T-helper 2 cell (primary cell): ENCODE measurements around the gene CRTAC1.
"Not testable (repeated sequence)": the region's sequence is repeated elsewhere in the genome, so short reads cannot be mapped to it uniquely, and the experiment has no call there.

Experiments
- DNase-seq, 5 experiments: peaks; one replicate each; pipeline versions ENCODE4 v3.0.0 to v3.0.0-alpha.2; 2012 to 2022

Gene CRTAC1

DNA sequence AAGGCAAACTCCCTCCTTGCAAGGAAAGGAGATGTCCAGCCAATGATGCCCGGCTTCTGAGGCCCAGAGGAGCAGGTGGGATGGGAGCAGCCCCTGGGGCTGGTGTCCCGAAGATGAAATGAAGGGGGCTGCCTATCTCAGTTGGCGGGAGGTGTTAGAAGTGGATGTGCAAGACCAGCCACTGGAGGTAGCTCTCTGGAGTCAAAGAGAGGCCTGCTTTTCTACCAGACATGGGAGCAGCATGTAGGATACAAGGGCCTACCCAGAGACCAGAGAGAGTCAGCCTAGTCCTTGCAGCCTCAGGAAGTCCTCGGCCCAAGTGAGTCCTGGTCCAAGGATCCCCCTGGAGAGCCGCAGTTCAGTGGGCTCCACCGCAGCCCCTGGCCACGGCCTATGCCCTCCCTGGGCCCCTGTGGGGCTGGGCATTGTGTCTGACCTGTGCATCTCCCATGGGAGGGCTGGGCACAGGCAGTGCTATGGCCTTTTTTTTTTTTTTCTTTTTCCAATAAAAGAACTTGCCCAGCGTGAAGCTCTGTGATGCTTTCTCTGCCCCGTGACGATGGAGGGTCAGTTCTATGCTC lies 163.1 kb downstream of the CRTAC1 start:
- no peak for DNase-seq

DNA sequence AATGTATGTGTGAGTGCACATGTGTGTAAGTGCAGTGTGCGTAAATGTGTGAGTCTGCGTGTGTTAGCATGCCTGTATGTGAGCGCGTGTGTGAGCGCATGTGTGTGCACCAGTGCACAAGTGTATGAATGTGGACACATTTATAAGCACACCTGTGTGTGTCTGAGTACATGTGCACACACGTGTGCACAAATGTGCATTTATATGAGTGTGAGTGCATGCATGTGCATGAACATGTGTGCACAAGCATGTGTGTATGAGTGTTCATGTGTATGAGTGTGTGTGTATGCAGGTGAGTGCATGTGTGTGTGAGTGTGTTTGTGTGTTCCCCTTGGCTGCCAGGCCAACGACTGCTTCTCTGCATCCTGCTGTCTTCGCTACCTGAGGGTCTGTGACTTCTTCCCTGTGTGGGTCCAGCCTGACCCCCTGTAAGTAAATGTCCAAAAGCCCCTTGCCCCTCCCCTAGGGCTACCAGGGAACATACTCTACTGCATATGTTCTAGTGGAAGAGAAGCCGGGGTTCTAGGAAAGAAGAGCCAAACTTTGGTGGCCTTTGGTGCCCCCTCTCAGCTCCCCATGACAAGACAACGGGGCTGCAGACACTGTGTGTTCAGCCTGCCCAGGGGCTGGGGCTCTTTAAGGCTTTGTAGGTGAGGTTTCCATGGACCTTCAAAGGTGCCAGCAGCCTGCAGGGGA lies 163.7 kb downstream of the CRTAC1 start:
- DNase-seq, result no peak

DNA sequence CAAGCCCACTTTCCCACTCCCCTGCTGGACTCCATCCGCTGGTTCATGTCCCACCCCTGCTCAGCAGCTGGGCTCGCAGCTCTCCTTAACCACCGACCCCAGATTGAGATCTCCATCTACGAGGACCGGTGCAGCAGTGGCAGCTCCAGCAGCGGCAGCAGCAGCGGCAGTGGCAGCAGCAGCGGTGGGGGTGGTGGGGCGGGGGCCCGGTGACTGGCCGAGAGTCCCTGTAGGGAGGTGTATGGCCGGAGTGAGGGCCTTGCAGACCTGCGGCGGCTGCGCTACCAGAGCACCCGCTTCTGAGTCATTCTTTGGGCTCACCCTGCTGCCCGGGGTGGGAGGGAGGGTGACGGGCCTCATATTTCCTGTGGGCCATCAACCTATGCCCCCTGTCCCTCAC lies 164.9 kb downstream of the CRTAC1 start:
- DNase-seq, result no peak

DNA sequence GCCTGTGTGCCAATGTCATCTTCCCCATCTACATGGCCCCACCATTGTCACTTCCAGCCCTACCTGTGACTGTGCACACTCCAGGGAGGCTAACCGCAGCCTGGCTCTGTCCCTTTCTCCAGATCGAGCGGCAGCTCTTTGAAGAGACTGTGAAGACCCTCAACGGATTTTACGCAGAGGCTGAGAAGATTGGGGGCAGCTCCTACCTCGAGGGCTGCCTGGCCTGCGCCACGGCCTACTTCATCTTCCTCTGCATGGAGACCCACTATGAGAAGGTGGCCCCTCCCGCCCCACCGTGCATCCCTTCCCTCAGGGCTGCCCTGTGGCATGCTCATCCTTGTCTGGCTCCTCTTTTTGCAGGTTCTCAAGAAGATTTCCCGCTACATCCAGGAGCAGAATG lies 166.6 kb downstream of the CRTAC1 start:
- no peak for DNase-seq

DNA sequence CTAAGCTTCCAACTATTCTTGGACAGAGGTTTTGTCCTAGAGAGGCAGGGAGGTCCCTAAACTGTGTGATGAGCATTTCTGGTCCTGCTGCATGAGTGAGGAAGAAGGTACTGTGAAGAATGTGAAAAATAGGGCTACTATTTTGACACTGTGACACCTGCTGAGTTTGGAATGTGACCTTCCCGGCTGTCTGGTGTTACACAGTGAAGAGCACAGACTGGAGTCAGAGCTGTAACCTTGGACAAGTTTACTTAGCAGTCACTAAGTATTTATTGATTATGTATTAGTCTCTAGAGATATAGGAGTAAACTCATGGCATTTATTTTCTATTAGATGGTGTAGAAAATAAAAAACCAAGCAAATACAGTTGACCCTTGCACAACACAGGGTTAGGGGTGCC lies 168.5 kb downstream of the CRTAC1 start:
- DNase-seq, result no peak

DNA sequence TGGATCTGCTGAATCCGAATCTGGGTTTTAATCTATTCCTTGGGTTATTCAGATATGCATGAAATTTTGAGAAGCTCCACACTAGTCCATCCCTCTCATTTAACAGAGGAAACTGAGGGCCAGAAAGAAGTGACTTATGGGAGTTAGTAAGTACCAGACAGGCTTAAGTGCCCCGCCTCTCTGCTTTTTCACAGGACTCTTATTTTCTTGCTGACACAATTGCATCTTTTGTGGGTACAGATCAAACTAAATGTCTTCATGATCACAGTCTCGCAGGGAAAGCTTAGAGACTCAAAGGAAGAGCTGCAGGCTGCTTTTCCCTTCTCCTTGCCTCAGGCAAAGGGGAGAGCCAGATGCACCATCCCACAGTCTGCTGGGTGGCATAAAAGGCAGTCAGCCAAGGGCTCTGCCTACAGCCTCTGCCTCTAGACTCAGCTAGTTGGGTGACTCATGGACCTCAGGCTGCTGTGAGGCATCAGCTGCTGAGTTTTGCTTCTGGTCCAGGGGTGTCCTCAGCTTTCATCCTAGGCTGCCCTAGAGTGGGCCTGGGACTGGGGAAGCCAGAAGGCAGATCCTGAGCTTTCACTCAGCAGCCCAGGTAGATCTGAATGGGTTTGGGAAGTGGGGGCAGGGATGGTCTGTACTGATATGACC lies 169.2 kb downstream of the CRTAC1 start:
- no peak for DNase-seq

DNA sequence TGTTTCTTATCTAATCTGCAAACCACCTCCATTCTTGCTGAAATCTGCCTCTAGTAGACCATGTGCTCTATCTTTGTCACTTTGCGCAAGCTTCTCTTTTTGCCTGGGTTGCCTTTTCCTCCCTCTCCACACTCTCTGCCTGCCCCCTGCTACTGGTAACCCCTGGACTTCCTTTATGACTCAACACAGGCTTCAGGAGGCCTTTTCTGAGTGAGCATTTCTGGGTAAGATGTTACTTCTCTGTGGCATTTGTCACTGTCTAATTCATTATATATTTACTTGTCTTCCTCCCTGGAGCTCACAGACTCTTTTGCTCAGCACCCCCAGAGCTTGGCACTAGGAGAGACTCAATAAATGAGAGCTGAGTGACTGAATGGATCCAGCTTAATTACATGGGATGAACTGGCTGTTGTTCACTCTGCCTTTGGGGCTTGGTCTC lies 172.4 kb downstream of the CRTAC1 start:
- DNase-seq, result peak in 1 of 5 experiments; percentile 81

DNA sequence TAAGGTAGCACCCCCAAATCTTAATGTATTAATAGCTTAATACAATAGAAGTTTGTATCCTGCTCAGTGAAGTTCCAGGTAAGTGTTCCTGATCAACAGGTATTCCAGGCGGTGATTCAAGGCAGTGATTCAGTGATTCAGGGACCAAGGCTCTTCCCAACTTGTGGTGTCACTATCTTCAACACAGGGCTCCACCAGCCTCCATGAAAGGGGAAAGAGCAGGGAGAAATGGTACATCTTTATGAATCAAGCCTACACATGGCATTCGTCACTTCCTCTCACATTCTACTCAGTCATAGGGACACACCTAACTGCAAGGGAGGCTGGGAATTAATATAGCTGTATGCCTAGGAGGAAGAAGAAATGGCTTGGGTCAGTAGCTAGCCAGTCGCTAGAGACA lies 175.7 kb downstream of the CRTAC1 start:
- DNase-seq, result no peak

DNA sequence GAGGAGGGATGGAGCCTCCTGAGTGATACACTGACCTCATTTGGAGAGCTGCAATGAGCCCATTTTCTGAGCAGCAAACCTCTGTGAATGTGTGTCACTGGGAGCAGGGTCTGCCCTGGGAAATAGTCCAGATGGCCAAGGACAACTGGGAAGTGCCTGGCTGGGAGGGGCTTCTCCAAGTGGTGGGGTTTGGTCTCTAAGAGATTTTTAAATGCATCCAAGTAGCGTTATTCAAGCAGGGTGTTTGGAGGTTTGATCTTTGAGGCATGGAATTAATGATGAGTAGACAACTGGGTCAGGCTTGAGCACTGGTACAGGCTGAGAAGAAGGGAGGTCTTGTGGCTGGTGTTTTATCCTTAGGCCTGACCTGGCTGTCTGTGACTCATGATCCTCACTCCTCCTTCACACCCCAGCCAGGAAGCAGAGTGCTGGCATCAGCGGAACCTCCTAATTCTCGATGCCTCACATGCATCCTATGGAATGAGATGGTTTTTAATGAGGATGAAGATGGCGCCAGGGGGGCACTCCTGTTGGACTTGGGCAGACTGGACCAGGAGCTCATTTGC lies 177.5 kb downstream of the CRTAC1 start:
- DNase-seq, result no peak

DNA sequence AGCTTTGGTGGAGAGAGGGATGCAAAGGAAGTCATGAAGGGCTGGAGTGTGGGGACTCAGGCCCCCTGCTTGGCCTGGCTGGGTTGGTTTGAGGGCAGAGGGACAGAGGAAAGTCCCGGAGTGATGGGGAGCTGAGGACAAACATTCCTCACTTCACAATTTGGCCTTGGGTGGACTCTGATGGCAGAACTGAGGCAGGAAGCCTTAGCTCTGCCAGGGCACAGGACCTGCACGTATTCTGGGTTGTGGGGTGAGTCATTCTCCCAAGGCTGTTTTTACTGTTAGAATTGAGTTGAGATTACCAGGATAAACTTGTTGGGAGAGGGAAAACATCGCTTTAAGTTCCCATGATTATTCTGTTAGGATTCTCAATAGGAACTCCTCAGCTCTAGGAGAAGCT lies 178.1 kb downstream of the CRTAC1 start:
- no peak for DNase-seq

DNA sequence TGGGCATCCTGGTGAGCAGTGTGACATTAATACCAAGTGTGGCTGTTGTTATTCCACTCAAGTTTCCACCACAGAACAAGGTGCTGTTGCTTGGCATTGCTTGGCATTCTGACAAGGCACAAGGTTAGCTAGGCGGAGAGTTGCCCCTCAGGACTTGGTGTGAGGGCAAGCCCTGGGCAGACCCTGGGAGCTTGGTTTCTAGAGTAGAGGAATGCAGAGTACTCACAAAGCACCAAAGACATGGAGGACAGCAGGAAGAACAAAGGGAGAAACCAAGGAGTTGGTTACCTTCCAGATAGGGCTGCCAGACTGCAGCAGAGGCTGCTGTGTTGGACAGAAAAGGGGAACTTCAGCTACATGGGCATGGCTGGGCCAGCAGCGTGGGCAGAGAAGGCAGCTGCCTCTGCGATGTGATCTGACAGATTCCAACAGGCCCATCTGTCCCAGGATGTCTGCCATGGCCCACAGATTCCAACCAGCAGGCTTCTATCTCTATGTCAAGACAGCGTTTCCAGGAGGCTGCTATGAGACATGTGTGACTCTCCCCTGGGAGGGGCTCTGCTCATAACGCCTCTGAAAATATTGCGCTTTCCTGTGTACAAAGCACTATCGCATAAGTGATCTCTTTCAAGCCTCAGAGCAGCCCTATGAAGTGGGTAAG lies 178.9 kb downstream of the CRTAC1 start:
- peak in 4 of 5 experiments; percentile 3 to 80 (median 18) for DNase-seq

DNA sequence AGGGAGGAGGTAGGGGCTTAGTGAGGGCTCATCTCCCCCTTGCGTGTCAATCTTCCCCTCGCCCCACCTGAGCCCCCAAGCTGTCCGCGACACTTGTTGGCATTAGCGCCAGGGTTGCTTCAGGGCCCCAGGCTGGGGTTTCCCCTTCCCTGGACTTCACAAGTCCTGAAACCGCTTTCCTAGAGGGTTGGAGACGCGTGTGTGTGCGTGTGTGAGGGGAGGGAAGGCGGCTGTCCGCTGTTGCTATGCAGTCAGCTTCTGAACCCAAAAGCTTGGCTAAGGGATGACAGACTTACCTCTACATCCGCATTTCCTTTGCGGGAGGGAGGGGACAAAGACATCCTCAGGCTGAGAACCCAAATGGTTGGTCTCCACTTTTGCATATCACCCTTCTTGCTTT lies 180.0 kb downstream of the CRTAC1 start:
- DNase-seq, result peak in 4 of 5 experiments; percentile 11 to 34 (median 16)

DNA sequence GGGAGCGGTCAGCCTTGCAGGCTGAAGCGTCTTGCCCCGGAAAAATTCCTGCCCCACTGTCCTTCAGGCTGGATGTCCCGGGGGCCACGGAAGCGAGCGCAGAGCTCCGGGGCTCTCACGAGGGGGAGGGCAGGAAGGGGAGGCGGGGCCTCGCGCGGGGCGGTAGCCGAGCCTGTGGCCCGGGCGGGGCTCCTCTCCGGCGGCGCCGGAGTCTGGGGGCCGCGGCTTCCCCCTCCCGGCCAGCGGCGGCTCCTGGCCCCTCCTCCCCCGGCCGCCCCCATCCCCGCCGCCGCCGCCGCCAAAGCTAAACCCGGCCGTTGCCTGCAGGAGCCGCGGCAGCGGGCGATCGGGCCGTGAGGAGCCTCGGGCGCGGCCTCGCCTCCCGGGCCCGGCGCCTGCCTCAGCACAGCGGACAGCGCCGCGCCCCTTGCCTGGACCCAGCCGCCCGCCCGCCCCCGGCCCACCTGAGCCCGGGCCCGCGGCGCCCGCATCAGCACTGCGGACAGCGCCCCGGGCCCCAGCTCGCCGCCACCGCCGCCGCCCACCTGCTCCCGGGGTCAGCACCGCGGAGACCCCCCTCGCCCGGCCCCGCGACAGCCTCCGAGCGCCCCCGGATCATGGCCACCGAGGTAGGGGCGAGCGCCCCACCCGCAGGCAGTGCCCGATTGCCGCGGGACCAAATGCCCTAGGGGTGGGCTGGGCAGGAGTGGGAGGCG lies 180.6 kb downstream of the CRTAC1 start, which contains the start of gene GOLGA7B:
TSS of gene GOLGA7B (plus strand) at position 157 of the 716 bp plus-strand sequence. CDS start at position 618, 461 bp downstream.
- DNase-seq, result peak; percentile 43 to 74 (median 51)

DNA sequence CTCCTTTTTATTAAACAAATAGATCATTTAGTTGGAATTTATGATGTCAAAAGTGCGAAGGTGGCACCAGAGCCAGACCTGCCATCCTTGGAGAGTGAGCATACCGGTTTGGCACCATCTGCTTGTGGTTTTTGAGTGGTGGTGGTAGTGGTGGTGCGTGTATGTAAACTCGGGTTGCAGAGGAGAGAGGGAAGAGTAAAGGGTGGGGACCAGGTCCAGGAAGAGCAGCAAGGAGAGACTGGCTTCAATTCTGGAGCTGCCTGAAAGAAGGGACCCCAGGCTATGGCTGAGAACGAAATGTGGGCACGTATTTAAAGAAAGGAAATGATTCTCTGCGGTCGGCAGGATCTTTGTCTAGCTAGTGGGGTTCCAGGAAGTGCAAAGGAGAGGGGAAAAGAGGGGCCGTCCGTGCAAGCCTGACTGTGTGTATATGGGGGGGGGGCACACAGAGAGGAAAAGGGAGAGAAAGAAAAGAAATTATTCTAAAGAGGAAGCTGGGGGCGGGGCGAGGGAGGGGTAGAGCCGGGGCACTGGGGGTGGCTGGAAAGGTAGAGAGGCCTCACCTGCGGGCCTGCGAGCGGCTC lies 181.2 kb downstream of the CRTAC1 start:
- DNase-seq, result peak in 2 of 5 experiments; percentile 17 to 48

DNA sequence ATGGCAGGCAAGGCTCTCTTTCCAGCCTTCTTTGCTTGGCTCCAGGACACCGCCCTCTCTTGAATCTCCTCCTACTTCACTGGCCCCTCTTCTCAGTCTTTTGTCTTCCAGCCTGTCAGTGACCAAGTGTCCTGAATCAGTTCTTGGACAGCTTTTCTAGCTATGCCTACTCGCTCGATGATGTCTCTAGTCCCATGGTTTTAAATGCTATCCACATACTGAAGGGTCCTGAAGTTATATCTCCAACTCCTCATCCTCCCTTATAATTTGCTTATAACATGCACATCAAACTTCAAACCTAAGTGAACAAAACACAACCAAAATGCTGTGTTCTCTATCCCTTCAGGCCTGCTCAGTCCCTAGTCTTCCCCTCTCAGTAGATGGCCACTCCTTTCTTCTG lies 185.7 kb downstream of the CRTAC1 start:
- no peak for DNase-seq

DNA sequence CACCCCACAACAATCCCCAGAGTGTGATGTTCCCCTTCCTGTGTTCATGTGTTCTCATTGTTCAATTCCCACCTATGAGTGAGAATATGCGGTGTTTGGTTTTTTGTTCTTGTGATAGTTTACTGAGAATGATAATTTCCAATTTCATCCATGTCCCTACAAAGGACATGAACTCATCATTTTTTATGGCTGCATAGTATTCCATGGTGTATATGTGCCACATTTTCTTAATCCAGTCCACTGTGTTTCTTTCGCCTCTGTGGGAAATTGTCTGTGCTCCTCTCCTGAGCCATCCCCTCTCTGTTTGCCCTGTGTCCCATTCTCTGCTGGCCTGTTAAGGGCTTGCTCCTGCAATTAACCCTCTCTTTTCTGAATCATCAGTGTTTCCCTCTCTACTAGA lies 186.4 kb downstream of the CRTAC1 start:
- not testable (repeated sequence) for DNase-seq

DNA sequence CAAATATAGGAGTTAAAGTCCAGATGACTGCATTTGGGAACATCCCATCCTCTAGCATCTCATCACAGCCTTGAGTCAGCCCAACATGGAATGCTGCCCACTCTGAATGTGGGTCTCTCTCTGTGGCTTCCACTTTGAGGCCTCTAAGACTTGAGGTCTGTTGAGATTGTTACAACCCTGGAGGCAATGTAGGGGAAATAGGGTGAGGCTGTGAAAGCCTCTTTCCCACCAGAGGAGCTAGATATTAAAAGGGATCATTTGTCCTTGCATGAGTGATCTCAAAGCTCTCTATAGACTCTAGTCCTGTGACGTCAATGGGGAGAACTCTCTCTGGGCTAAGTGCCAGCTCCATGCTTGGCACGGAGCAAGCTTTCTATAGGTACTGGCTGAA lies 187.1 kb downstream of the CRTAC1 start:
- DNase-seq, result no peak

DNA sequence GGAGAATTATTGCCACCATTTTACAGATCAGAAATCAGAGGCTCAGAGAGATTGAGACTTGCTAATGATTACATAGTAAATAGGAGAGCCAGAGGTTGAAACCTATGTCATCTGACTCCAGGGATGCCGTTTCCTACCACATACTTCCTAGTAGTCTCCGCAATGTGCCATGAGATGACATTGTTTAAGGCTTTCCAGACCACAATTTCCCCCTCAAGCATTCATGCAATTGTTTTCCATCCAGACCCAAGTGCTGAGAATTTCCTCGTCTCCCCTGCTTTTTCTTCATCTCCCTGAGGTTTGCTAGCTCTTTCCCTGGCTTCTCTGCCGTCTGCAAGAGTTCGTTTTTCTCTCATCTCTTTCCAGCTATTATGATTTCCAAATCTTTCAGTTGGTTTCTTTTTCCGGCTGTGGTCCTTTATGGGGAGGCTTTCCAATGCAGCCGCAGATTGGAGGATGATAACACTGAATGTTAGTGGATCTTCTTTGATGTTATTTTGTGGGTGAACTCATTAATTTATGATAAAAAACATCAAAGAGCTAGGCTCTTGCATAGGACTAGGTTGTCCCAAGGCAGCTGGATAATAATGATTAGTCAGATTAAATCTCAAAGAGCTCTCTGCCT lies 187.7 kb downstream of the CRTAC1 start:
- no peak for DNase-seq

DNA sequence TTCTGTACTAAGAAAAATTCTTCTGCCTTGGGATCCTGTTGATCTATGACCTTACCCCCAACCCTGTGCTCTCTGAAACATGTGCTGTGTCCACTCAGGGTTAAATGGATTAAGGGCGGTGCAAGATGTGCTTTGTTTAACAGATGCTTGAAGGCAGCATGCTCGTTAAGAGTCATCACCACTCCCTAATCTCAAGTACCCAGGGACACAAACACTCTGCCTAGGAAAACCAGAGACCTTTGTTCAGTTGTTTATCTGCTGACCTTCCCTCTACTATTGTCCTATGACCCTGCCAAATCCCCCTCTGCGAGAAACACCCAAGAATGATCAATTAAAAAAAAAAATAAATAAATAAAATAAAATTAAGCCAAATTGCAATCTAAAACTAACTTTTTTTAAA lies 188.3 kb downstream of the CRTAC1 start:
- not testable (repeated sequence) for DNase-seq

DNA sequence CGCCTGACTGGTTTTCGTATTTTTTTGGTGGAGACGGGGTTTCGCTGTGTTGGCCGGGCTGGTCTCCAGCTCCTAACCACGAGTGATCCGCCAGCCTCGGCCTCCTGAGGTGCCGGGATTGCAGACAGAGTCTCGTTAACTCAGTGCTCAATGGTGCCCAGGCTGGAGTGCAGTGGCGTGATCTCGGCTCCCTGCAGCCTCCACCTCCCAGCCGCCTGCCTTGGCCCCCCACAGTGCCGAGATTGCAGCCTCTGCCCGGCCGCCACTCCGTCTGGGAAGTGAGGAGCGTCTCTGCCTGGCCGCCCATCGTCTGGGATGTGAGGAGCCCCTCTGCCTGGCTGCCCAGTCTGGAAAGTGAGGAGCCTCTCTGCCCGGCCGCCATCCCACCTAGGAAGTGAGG lies 189.3 kb downstream of the CRTAC1 start:
- not testable (repeated sequence) for DNase-seq

DNA sequence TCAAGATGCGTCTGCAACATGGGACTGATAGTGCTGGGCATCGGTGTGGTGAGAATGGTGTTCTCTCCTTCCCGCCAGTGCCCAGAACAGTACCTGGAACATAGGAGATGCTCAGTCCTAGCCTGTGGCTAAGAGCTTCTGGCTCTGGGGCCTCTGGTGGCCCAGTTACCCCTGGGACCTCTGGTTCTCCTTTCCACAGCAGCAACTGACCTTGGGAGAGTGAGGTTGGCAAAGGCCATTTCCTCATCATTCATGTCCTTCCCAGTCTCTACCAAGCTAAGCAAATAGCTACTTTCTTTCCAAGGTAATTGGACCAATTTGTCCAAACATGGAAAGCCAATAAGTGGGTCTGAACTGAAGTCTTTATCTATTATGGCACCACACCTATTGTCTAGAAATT lies 192.3 kb downstream of the CRTAC1 start:
- DNase-seq, result no peak

DNA sequence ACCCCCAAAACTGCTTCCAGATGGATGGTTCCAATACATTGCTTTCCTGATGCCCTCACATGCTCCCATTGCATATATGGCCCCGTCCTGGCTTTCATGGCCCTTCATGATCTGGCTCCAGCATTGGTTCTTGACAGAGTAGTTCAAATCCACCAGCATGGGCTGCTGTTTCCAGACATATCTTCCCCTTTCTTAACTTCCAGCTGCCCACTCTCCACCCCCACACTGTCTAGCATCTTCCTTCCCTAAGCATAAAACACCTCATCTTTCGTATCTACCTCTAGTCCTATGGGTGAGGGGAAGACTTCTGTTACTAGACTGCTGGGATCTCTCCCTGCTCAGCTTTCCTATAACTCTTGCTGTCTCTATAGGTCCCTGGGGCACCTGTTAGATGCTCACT lies 194.0 kb downstream of the CRTAC1 start:
- no peak for DNase-seq
